ENCODE results near the gene ACSS2.

The ACSS2 gene

GRCh38 chr20:34904202-34904621 is 27.8 kb downstream of the ACSS2 start:
- H3K27ac ChIP-seq (ENCODE audit: low read length): no peak overlapping the region
- no peaks in the 10 kb centered on the region for H3K36me3 ChIP-seq (ENCODE audit: insufficient read depth, low read length)
- H3K79me2 ChIP-seq (ENCODE audit: insufficient read depth, low read length): no peaks in the 10 kb centered on the region
- ATAC-seq (ENCODE audit: insufficient read depth, low read depth): no peak
- no peaks in the 10 kb centered on the region for H3K9me3 ChIP-seq (ENCODE audit: insufficient read depth, low read length, severe bottlenecking)
- TF ChIP-seq EZH2 (IDR thresholded peaks at IDR 0.05; ENCODE audit: borderline replicate concordance, low read depth, low read length, severe bottlenecking): no peak
- TF ChIP-seq CTCF (IDR thresholded peaks at IDR 0.05; ENCODE audit: borderline replicate concordance, extremely low read depth, low read length, poor library complexity, severe bottlenecking): no peak
- H2AFZ ChIP-seq (ENCODE audit: low read depth, low read length): no peak overlapping the region
- H3K4me3 ChIP-seq (ENCODE audit: low read depth in 1 of 2, low read length in 2 of 2): no peak overlapping the region
- no peaks in the 10 kb centered on the region for H3K4me1 ChIP-seq (ENCODE audit: insufficient read depth, low read length)
- H3K9ac ChIP-seq (ENCODE audit: low read depth, low read length): no peak overlapping the region
- H4K20me1 ChIP-seq (ENCODE audit: insufficient read depth, low read length): no peaks in the 10 kb centered on the region
- no peak overlapping the region for H3K4me2 ChIP-seq (ENCODE audit: insufficient read depth, low read length)
- no peaks in the 10 kb centered on the region for H3K27me3 ChIP-seq (ENCODE audit: insufficient read depth, low read length, poor library complexity)
- DNase-seq: no peak

- H2AFZ ChIP-seq (ENCODE audit: low read depth, low read length): no peak overlapping the region
- TF ChIP-seq CTCF (IDR thresholded peaks at IDR 0.05; ENCODE audit: borderline replicate concordance, extremely low read depth, low read length, poor library complexity, severe bottlenecking) (no peak), EZH2 (IDR thresholded peaks at IDR 0.05; ENCODE audit: borderline replicate concordance, low read depth, low read length, severe bottlenecking) (no peak)
- no peaks in the 10 kb centered on the region for H4K20me1 ChIP-seq (ENCODE audit: insufficient read depth, low read length)
- no peak overlapping the region for H3K9ac ChIP-seq (ENCODE audit: low read depth, low read length)
- H3K4me2 ChIP-seq (ENCODE audit: insufficient read depth, low read length): no peak overlapping the region
- H3K27ac ChIP-seq (ENCODE audit: low read length): no peak overlapping the region
- H3K36me3 ChIP-seq (ENCODE audit: insufficient read depth, low read length): no peaks in the 10 kb centered on the region
- H3K79me2 ChIP-seq (ENCODE audit: insufficient read depth, low read length): no peaks in the 10 kb centered on the region
- H3K27me3 ChIP-seq (ENCODE audit: insufficient read depth, low read length, poor library complexity): no peaks in the 10 kb centered on the region
- no peaks in the 10 kb centered on the region for H3K4me1 ChIP-seq (ENCODE audit: insufficient read depth, low read length)
- no peak for DNase-seq
- H3K4me3 ChIP-seq (ENCODE audit: low read depth in 1 of 2, low read length in 2 of 2): no peak overlapping the region
- H3K9me3 ChIP-seq (ENCODE audit: insufficient read depth, low read length, severe bottlenecking): no peaks in the 10 kb centered on the region
- ATAC-seq (ENCODE audit: insufficient read depth, low read depth): no peak; the same call in 2 of the 3 replicates
Measured at GRCh38 chr20:34907616-34908469, 31.4 kb downstream of the ACSS2 start.

- H3K9me3 ChIP-seq (ENCODE audit: insufficient read depth, low read length, severe bottlenecking): no peaks in the 10 kb centered on the region
- H3K9ac ChIP-seq (ENCODE audit: low read depth, low read length): no peak overlapping the region
- no peaks in the 10 kb centered on the region for H3K36me3 ChIP-seq (ENCODE audit: insufficient read depth, low read length)
Measured at GRCh38 chr20:34915131-34915530, 38.7 kb downstream of the ACSS2 start.

More at GRCh38 chr20:34915131-34915530, 38.7 kb downstream of the ACSS2 start:
- H3K4me2 ChIP-seq (ENCODE audit: insufficient read depth, low read length): no peak overlapping the region
- no peak overlapping the region for H3K27ac ChIP-seq (ENCODE audit: low read length)
- DNase-seq (no peak), ATAC-seq (ENCODE audit: insufficient read depth, low read depth) (no peak)
- peaks cover 6% of the 10 kb centered on the region for H3K4me1 ChIP-seq (ENCODE audit: insufficient read depth, low read length)
- H4K20me1 ChIP-seq (ENCODE audit: insufficient read depth, low read length): no peaks in the 10 kb centered on the region
- no peak for TF ChIP-seq EZH2 (IDR thresholded peaks at IDR 0.05; ENCODE audit: borderline replicate concordance, low read depth, low read length, severe bottlenecking)
- TF ChIP-seq CTCF (IDR thresholded peaks at IDR 0.05; ENCODE audit: borderline replicate concordance, extremely low read depth, low read length, poor library complexity, severe bottlenecking): no peak
- no peak overlapping the region for H3K4me3 ChIP-seq (ENCODE audit: low read depth in 1 of 2, low read length in 2 of 2)
- H2AFZ ChIP-seq (ENCODE audit: low read depth, low read length): no peak overlapping the region
- H3K27me3 ChIP-seq (ENCODE audit: insufficient read depth, low read length, poor library complexity): no peaks in the 10 kb centered on the region
- no peaks in the 10 kb centered on the region for H3K79me2 ChIP-seq (ENCODE audit: insufficient read depth, low read length)

Measured in DND-41 (cell line).